Endometrium (tissue), 2 donors: ENCODE data around the gene SIGLEC12.
"Not testable (repeated sequence)": the region's sequence is repeated elsewhere in the genome, so short reads cannot be mapped to it uniquely, and the experiment has no call there.

Experiments used
- FAIRE-seq: peaks from 2 replicates; lab custom pipeline; 2012; peaks lifted over from hg19 to GRCh38; lab: Jason Lieb, UNC
- donor health status: control.
- donor health status: control.

SIGLEC12 gene

DNA sequence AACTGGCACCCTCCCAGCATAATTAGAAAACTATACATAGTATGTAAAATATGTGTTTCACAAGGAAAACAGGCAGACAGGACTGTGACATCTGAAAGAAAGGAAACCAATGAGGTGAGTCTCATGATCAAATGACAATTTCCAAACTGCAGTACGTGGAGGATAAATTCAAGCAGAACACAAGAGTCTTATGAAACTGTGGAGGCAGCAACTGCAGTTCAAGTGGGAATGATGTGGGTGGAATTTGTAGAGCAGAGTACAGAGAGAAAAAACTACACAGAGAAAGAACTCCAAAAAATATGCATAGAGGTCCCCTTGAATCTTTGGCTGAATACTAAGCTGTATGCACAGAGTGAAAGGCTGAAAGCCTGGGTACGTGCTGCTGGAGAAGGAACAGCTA, 20.2 kb upstream of the SIGLEC12 start:
- FAIRE-seq: no peak

DNA sequence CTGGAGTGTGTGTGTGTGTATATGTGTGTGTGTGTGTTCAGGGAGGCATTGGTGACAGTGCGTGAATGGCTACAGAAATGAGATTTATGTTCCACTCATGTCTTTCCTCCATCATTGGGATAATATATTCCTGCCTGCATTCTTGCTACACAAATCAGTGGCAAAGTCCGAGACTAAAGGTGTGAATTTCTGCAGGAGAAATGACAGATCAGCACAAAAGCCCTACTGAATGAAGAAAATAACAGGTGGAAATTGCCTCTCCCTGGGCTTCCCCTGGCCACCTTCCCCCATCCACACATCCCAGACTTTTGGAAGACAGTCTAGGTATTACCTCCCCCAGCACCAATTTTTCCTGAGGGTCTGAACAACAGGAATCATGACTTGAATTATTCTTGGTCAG, 19.8 kb upstream of the SIGLEC12 start:
- FAIRE-seq: no peak

DNA sequence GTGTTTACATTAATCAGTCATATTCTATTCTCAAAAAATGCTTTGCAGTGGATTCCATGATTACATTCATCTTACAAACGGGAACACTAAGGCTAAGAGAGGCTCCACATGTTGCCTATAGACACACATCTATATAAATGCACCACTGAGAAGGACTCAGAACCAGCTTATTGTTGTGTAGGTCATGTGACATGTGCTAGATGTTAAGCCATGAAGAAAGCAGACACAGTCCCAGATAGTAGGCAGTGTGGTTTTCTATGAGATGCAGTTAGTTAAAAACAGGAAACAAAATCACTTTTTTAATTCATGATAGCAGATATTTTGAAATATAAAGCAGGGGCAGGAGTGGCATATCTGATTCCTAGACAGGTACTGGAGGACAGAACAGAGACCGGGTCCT, 19.1 kb upstream of the SIGLEC12 start:
- no peak for FAIRE-seq

DNA sequence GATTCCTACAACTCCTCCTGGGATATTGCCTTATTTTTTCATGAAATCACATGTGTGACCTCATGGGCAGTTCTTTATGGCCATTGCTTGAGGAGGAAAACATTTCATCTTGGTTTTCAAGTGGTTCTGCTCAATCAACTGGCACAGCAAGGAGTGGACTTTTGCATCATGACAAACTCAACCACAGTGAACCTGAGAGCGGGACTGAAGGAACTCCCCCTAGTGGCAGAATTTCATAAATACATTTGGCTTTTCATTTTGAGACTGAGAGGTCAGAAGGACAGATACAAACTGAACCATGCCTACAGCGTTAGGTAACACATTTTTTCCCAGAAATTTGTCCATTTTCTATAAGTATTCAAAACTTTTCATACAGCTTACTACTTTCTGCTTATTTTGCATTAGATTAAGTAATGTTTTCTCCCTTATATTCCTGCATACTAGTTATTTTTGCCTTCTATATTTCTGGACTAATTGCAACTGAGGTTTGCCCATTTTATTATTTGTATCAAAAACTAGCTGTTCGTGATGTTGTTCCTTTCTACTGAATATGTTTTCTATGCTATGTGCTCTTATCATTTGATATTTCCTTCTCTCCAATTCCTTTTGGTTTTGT, 13.4 kb upstream of the SIGLEC12 start:
- no peak for FAIRE-seq

DNA sequence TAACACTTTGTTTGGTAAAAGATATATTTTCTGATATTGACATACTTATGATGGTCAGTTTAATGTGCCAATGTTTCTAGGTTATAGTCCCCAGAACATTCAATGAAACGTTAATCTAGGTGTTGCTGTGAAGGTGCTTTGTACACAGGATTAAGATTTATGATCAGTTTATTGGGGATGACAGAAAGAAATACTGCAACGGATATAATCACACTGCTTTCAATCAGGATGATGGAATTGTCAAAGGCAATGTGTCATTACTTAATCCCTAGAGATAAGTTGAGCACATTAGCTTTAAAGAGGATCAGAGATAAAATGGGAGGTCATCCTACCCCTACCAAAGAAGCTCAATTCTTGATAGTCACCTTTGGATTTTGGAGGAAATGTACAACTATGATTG, 12.4 kb upstream of the SIGLEC12 start:
- FAIRE-seq: no peak

DNA sequence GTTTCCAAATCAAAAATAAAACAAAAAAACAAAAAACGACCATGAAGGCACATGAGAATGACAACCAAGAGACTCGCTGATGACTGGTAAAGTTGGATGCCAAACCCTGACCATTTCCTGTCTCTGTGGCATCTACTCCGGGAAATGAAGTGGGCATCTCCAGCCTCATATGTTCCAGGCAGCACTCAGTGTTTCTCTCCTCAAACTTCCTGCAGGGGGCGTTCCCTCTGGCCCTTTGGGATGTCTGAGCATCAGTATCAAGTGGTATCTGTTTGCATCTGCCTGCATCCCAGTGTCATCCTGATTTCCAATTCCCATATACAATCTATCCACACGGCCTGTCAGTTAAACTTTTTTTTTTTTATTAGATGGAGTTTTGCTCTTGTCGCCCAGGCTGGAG, 9.8 kb upstream of the SIGLEC12 start:
- no peak for FAIRE-seq

DNA sequence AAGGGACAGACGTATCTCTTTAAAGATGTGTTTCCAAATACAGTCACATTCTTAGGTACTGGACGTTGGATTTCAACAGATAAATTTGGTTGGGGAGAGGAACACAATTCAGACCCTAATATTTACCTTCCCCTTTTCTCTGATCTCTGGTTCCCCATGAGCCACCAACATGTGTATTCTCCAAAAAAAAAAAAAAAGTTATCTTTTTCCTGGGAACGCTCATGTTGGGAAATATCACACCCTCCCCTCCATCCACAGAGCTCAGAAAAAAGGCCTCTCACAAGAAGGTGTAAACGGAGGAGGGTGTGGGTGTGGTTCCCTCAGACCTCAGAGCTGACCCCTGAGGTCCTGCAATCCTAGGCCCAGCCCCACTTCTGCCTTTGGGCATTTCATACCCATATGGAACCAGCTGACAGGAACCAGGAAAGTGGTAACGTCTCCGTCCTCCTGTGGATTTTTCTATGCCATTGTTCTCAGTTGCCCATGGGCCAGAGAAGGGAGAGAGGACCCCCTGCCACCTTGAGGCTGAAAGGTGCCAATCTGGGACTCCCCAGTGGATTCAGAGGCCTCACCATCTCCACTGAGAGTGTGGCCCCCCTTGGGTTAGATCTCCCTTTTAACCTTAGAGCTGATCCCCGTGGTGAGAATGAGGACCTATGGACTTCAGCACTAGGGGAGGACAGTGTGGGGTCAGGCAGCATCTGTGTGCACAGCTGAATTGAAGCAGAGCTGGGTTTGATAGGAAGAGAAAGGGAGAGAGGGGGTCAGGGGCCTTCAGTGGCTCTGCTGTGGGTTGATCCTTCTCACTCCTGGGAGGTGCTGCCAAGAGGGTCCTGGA, 8.4 kb upstream of the SIGLEC12 start:
- no peak for FAIRE-seq

DNA sequence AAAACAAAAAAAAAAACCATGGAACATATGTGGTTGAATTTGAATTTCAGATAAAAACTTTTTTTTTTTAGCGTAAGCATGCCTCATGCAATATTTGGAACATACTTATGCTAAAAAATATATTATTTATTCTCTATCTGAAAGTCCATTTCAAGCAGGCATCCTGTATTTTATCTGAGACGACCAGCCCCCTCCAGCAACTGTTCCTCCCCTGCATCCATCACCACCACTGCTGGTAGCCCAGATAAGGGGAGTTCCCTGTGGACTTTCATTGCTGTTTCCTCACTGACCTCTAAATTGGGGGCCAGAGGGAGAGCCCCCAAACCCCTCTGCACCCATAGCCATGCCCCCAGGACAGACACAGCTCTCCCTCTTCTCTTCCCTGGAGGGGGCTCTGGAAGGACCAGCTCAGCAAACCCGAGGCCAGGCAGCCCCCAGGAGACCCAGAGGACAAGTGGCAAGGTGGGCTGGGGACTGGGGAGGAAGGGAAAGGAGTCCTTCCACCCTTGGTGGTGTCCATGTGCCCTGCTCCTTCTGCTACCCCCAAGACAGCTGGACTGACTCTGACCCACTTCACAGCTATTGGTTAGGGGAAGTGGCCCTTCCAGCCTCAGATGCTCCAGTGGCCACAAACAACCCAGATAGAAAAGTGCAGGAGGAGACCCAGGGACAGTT, 6.6 kb upstream of the SIGLEC12 start:
- no peak for FAIRE-seq

DNA sequence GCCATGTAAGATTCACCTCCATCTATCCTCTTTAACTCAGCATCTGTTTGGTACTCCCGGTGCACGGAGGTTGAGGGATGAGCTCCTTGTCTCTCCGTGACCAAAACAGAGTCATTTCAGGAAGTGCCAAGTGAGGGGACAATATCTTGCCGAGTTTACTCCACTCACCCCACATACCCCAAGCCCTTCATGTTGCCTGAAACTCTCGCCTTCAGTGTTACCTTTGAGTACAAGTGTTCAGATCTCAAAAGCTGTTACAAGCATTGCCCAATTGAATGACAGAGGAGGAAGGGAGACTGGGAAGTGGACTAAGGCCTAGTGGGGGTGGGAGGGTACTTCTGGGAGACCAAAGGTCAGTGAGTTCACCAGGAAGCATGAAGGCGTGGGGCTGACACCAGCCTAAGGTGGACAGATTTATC, 6.0 kb upstream of the SIGLEC12 start:
- FAIRE-seq: no peak

DNA sequence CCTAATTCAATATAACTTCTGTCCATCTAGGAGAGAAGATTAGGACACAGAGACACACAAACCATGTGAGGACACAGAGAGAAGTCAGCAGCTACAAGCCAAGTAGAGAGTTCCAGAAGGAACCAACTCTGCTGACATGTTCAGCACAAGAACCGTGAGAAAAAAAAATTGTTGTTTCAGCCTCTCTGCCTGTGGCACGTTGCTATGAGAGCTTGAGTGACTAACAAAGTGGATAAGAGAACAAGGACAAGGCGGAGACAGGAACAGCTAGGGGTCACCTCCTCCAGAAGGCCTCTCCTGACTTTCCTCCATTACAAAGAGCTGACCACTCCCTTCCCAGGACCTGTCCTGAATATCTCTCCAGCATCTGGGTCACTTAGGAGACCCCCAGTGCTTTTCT, 5.6 kb upstream of the SIGLEC12 start:
- FAIRE-seq: no peak

DNA sequence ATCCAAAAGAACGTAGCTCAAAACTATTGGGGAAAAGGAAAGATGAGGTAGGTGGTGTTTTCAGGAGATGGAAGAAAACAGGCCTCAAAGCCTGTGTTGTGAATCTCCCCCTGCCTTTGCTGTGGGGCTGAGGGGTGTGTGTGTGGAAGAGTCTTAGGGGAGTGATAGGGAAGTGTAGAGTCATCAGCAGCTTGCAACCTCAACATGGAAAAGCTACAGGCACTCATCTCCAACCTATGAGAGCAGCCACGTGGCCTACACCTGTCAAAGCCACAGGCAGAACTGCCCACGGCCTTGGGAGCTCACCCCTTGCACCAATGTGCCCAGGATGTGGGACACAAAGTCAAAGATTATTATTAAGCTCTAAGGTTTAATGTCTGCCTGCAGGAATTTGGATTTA, 4.3 kb upstream of the SIGLEC12 start:
- FAIRE-seq: no peak

DNA sequence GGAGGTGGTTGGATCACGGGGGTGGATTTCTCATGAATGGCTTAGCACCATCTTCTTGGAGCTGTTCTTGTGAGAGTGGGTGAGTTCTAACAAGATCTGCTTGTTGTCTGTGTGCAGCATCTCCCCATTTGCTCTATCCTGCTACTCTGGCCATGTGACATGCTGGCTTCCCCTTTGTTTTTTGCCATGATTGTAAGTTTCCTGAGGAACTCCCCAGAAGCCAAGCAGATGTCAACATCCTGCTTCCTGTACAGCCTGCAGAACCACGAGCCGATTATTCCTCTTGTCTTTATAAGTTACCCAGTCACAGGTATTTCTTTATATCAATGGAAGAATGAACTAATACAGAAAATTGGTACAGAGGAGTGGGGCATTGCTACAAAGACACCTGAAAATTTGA, 2.3 kb upstream of the SIGLEC12 start:
- no peak for FAIRE-seq

DNA sequence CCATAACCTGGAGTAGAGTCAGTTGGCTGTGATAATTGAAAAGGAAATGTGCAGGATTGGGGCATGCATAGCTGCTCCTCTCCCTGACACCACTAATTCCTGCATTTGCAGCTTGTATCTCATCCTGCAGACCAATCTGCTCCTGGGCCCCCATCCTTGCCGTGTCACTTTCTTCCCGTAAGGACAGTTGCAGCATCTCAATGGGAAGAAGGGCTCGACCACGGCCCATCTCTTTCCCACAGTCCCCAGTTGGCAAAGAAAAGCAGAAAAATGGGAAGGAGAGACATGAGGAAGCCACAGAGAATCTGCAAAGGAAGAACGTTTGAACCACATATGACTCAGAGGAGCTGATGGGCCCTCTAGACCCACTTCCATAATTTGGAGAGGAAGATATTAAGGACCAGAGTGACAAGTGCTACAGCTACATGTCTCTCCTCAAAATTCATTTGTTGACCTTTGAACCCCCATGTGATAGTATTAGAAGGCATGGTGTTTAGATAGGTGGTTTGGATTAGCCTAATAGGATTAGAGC, 1.8 kb upstream of the SIGLEC12 start:
- FAIRE-seq: no peak

DNA sequence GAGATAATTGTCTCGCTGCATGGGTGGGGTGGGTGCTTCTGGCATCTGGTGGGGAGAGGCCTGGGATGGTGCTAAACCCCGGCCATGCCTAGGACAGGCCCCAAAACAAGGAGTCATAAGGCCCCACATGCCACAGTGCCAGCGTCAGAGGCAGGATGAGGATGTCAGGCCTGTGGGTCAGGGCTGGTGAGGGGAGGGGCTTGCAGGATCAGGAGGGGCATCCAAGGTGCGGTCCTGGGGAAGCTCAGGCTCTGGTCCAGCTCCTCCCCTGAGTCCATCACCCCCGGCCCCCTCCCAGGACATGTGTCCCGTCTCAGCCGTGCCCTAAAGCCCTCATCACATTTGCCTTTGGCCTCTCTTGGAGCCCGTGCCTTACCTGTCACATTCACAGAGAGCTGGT, 669 bp downstream of the SIGLEC12 start:
- FAIRE-seq: not testable (repeated sequence)

DNA sequence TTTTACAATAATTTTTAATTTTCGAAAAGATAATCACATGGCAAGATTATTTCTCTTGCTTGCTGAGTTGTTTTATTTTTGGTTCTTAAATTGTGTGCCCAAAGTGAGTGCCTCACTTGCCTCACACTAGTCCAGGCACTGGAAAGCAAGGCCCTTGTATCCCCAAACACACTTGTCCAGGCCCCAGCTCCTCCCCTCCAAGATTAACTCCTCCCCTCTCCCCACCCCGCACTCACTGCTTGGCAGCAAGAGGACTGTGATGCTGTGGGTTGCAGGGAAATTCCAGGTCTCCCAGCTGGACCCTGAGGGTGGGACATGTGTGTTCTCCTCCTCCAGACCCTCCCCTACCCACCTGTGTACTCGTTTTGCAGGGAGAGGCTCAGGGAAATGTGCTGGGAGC, 3.9 kb downstream of the SIGLEC12 start:
- FAIRE-seq: no peak

DNA sequence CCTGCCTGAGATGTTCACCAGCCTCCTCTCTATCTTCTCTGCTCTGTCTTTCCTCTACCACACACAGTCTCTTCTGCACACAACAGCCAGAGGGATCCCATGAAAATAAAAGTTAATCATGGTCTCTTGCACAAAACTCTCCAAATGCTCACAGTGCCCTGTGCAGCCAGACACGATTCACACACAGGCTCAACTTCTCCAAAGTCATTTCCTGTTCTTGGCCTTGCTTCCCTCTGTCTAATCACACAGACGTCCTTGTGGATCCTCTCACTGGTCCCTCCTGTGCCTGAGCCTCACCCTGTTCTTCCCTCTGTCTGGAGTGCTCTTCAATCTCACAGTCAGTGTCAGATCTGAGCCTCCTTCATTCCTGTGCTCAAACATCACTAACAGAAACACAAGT, 7.8 kb downstream of the SIGLEC12 start:
- no peak for FAIRE-seq

DNA sequence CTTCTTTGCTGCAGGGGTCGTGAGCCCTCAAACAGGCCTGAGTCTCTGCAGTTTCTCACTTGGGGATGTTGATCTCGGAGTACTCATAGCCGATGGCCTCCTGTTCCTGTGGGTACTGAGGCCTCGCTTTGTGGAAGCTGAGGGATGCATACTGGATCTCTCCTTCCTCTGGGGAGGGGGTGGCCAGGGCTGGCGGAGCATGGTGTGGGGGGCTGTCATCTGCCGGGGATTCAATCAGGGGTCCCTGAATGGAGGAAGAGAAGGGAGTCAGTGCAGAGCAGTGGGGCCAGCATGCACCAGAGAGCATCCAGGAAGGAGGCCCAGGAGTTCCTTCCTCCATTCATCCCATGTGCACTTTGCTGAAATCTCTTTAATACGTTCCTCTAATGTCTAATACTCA, 10.0 kb downstream of the SIGLEC12 start:
- FAIRE-seq: no peak

DNA sequence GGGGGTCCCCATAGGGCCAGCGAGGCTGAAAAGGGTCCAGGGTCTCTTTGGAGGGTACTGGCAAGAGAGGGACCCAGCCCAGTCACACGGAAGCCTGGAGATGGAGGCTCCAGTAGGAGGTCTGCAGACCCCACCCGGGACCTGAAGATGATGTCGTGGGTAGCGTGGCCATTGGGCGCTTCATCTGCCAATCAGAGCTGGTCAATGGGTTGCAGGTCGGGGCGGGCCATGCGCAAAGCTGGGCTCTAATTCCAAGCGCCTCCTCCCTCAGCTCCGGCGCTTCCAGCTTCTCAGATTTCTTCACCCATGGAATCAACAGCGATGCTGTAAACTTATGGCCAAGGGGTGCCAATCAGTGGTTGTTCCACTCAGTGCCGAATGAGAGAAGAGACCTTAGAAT, 10.9 kb downstream of the SIGLEC12 start:
- no peak for FAIRE-seq

DNA sequence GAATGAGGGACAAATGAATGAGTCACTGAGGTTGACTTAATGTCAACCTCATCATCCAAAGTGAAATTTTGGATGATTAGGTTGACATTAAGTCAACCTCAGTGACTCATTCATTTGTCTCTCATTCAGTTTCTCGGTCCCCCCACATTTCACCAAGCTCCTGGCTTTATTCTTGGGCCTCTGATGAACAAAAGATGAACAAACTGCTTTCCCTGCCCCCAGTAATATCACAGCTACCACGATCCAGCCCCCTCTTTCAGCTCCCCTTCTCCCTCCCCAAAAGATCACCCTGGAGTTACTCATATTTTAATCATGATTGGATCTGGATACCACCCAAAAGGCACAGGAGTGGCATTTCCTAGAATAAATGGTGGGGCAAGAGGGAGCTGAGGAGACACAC, 12.5 kb downstream of the SIGLEC12 start:
- FAIRE-seq: no peak

DNA sequence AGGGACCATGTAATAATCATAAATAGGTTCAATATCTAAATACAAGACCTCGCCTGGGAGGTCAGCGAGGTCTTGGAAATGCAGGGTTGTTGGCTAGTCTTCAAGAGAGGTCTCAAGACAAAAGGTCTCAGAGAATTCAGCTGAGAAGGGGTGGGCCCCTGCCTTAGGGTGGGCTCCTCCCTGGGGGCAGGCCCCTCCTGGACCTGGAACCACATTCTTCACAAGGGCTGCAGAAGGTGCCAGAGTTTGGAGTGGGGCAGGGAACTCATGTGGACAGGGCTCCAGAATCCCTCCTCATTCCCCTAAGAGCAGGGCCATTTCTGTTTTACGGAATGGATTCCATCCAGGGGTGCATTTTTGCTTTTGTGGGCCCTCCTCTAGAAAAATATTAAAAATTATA, 13.1 kb downstream of the SIGLEC12 start:
- FAIRE-seq: no peak

DNA sequence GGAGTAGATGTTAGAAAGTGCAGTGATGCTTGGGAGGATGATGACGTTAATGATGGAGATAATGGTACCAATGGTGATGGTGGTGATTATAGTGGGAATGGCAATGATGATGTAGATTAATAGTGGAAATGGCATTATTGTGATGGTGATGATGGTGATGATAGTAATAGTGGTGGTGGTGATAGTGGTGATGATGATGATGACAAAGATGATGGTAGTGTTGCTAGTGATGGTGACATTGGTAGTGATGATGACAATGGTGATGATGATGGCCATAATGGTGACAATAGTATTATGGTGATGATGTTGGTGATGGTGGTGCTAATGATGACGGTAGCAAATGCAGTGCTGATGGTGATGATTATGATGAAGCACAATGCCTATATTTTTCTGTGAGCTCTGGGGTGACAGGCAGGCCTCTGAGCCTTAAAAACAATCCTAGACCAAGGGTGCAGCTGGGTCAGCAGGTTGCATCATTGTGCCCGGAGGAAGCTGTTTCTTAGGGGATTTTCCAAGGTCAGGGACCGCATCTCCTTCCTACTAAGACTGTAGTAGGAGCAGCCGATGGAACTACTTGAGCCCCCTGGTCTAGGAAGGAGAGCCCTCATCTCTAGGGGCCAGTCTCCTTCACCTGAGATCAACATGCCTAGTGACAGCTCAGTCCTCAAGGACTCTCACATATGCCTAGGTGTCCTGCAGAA, 15.5 kb downstream of the SIGLEC12 start:
- no peak for FAIRE-seq

DNA sequence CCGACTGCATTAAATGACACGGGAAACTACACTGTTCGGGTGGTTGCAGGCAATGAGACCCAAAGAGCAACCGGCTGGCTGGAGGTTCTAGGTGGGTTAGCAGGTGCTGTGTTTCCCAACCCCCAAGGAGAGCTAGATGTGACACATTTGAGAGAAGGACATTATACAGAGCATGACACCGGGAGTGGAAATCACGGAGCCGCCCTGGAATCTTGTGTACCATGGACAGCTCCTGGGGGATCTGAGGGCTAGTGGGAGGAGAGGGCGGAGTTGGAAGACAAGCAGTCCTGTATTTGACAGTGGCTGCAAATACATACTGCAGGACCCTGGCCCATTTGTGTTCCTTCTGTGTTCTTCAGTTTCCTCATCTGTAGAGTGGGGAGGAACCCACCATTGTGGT, 21.0 kb downstream of the SIGLEC12 start:
- FAIRE-seq: no peak
